ENCODE data around the gene HCK. TPM values are rescaled to one million over a fixed set of nuclear protein-coding genes. Genes with fewer than 3 reads are reported as not detected.
A peak's percentile ranks its signal among the peaks of the same experiment; 100 is the strongest.

The HCK gene
- total RNA-seq, 1 experiment from 2014 or later = 1.3 TPM

GRCh38 chr20:32110727-32111126, 58.7 kb downstream of the HCK start (continued):
- TF ChIP-seq ZNF512 (CRISPR knock-in tag; IDR thresholded peaks at IDR 0.05; ENCODE audit: borderline replicate concordance) (no peak), SP1 (CRISPR knock-in tag; conservative IDR thresholded peaks at IDR 0.05) (no peak), ZNF671 (CRISPR knock-in tag; IDR thresholded peaks at IDR 0.05) (no peak), TEAD1 (CRISPR knock-in tag; IDR thresholded peaks at IDR 0.05) (no peak), HMGA2 (CRISPR knock-in tag; IDR thresholded peaks at IDR 0.05) (no peak), RELA (CRISPR knock-in tag; IDR thresholded peaks at IDR 0.05; ENCODE audit: borderline replicate concordance) (no peak), NR2C2 (CRISPR knock-in tag; IDR thresholded peaks at IDR 0.05) (no peak), CREB1 (CRISPR knock-in tag; IDR thresholded peaks at IDR 0.05) (no peak), ZNF219 (CRISPR knock-in tag; IDR thresholded peaks at IDR 0.05; ENCODE audit: borderline replicate concordance) (no peak), ERG (CRISPR knock-in tag; IDR thresholded peaks at IDR 0.05) (no peak), ZBTB21 (CRISPR knock-in tag; IDR thresholded peaks at IDR 0.05; ENCODE audit: borderline replicate concordance) (no peak), CREM (CRISPR knock-in tag; IDR thresholded peaks at IDR 0.05) (no peak)

- ChIA-PET POLR2A (no interaction called here), CTCF (no interaction called here)
- H3K27me3 Mint-ChIP-seq (ENCODE audit: low read depth) = no peaks in the 10 kb centered on the region; the same call in 1 of the 2 replicates
- no peaks in the 10 kb centered on the region for H3K9me3 Mint-ChIP-seq
- peak overlapping the region; percentile 74 for H3K27ac Mint-ChIP-seq
- DNase-seq (ENCODE audit: low spot score) (no peak), ATAC-seq (no peak)
- H3K4me3 Mint-ChIP-seq = peak overlapping the region; percentile 96
- H3K36me3 Mint-ChIP-seq = peaks cover 5% of the 10 kb centered on the region
- TF ChIP-seq PRRX2 (CRISPR knock-in tag; IDR thresholded peaks at IDR 0.05) (no peak), IRF2 (CRISPR knock-in tag; IDR thresholded peaks at IDR 0.05; ENCODE audit: borderline replicate concordance, low read depth) (no peak), HMGA2 (CRISPR knock-in tag; IDR thresholded peaks at IDR 0.05) (no peak), CBFB (CRISPR knock-in tag; IDR thresholded peaks at IDR 0.05; ENCODE audit: low read depth) (no peak), MYBL2 (CRISPR knock-in tag; IDR thresholded peaks at IDR 0.05) (no peak), NR3C1 (CRISPR knock-in tag; conservative IDR thresholded peaks at IDR 0.05; ENCODE audit: low read depth) (no peak), ERG (CRISPR knock-in tag; IDR thresholded peaks at IDR 0.05) (no peak), ESRRA (CRISPR knock-in tag; IDR thresholded peaks at IDR 0.05; ENCODE audit: borderline replicate concordance) (no peak), CTCF (IDR thresholded peaks at IDR 0.05) (no peak), ZSCAN18 (CRISPR knock-in tag; IDR thresholded peaks at IDR 0.05) (no peak), MAX (CRISPR knock-in tag; IDR thresholded peaks at IDR 0.05) (no peak), ZBTB43 (CRISPR knock-in tag; IDR thresholded peaks at IDR 0.05) (no peak), NFE2L1 (CRISPR knock-in tag; IDR thresholded peaks at IDR 0.05) (no peak), OVOL2 (CRISPR knock-in tag; IDR thresholded peaks at IDR 0.05; ENCODE audit: borderline replicate concordance) (no peak), ZNF671 (CRISPR knock-in tag; IDR thresholded peaks at IDR 0.05) (no peak), ETV6 (CRISPR knock-in tag; IDR thresholded peaks at IDR 0.05) (no peak), MXD4 (CRISPR knock-in tag; IDR thresholded peaks at IDR 0.05; ENCODE audit: borderline replicate concordance) (no peak)
- H3K4me1 Mint-ChIP-seq = peaks cover 13% of the 10 kb centered on the region
Observed at GRCh38 chr20:32111156-32111686, 59.2 kb downstream of the HCK start.

Data from WTC11 (cell line).